MM.1S (cell line): ENCODE results near the gene OR8A1.

Source experiments
- DNase-seq: peaks from one replicate; pipeline ENCODE4 v3.0.0-alpha.2; 2015
- H2AFZ ChIP-seq: fragments of 300-600 bp; sonication (generic); 2 replicates; pipeline ENCODE4 v1.6.0; 2016; ENCODE audit warnings: antibody characterized with exemption, low read length
- H3F3A ChIP-seq: fragments of 300-600 bp; sonication (generic); 2 replicates; pipeline ENCODE4 v1.6.1; 2016; ENCODE audit warnings: mild to moderate bottlenecking, antibody characterized with exemption, low read length, moderate library complexity, mixed read lengths; ENCODE audit not compliant: insufficient read depth
- H3K27ac ChIP-seq: fragments of 300-600 bp; sonication (generic); 2 replicates; pipeline ENCODE4 v1.5.1; 2016; ENCODE audit warnings: mild to moderate bottlenecking, low read length
- H3K27me3 ChIP-seq: fragments of 300-600 bp; sonication (generic); replicated peaks from 2 replicates; pipeline ENCODE4 v1.6.0; 2016; ENCODE audit warnings: low read length; ENCODE audit not compliant: insufficient read depth
- H3K36me3 ChIP-seq: fragments of 300-600 bp; sonication (generic); replicated peaks from 2 replicates; pipeline ENCODE4 v1.6.1; 2016; ENCODE audit warnings: mild to moderate bottlenecking, low read length, mixed read lengths; ENCODE audit not compliant: insufficient read depth
- H3K4me1 ChIP-seq: fragments of 300-600 bp; sonication (generic); 2 replicates; pipeline ENCODE4 v1.6.1; 2016; ENCODE audit warnings: low read length, mixed read lengths
- H3K4me2 ChIP-seq: fragments of 300-600 bp; sonication (generic); 2 replicates; pipeline ENCODE4 v1.6.0; 2016; ENCODE audit warnings: low read depth, low read length
- H3K4me3 ChIP-seq: fragments of 300-600 bp; sonication (generic); 2 replicates; pipeline ENCODE4 v1.5.1; 2016; ENCODE audit warnings: low read length, mixed read lengths
- H3K79me2 ChIP-seq: fragments of 300-600 bp; sonication (generic); 2 replicates; pipeline ENCODE4 v1.6.1; 2016; ENCODE audit warnings: mixed run types, low read length, mixed read lengths
- H3K9ac ChIP-seq: fragments of 300-600 bp; sonication (generic); 2 replicates; pipeline ENCODE4 v1.6.1; 2016; ENCODE audit warnings: low read length, mixed read lengths
- H3K9me2 ChIP-seq: fragments of 300-600 bp; sonication (generic); replicated peaks from 2 replicates; pipeline ENCODE4 v1.6.1; 2016; ENCODE audit warnings: mild to moderate bottlenecking, low read length, mixed read lengths; ENCODE audit not compliant: insufficient read depth
- H3K9me3 ChIP-seq: fragments of 300-600 bp; sonication (generic); replicated peaks from 2 replicates; pipeline ENCODE4 v1.6.1; 2016; ENCODE audit warnings: mild to moderate bottlenecking, low read length, mixed read lengths; ENCODE audit not compliant: insufficient read depth
- H4K20me1 ChIP-seq: fragments of 300-600 bp; sonication (generic); 2 replicates; pipeline ENCODE4 v1.6.1; 2016; ENCODE audit warnings: mild to moderate bottlenecking, low read length, moderate library complexity, mixed read lengths; ENCODE audit not compliant: insufficient read depth
- CTCF ChIP-seq: fragments of 300-600 bp; sonication (generic); IDR thresholded peaks from 2 replicates; pipeline ENCODE4 v1.5.1; 2016; ENCODE audit warnings: antibody characterized with exemption, low read length, mixed read lengths
- EZH2 ChIP-seq: fragments of 300-600 bp; sonication (generic); optimal IDR thresholded peaks from 2 replicates; pipeline ENCODE3; 2017; ENCODE audit warnings: low read depth, mild to moderate bottlenecking, antibody characterized with exemption, low read length, mixed read lengths
- EZH2phosphoT487 ChIP-seq: fragments of 300-600 bp; sonication (generic); IDR thresholded peaks from 2 replicates; pipeline ENCODE4 v1.6.1; 2018; ENCODE audit warnings: antibody characterized with exemption, low read length

OR8A1 gene

GRCh38 chr11:124612567-124613246 is 42.9 kb downstream of the OR8A1 start:
- DNase-seq = no peak

GRCh38 chr11:124618863-124619262 is 49.1 kb downstream of the OR8A1 start:
- Histone ChIP-seq H3K4me3 (no peak overlapping the region), H3K9me3 (no peaks in the 10 kb centered on the region), H2AFZ (no peak overlapping the region), H3K4me1 (peaks cover 8% of the 10 kb centered on the region), H3K27ac (no peak overlapping the region), H3K9me2 (no peaks in the 10 kb centered on the region), H3K4me2 (no peak overlapping the region), H3K27me3 (no peaks in the 10 kb centered on the region), H3F3A (no peaks in the 10 kb centered on the region), H3K79me2 (peaks cover 14% of the 10 kb centered on the region), H3K36me3 (no peaks in the 10 kb centered on the region), H4K20me1 (no peaks in the 10 kb centered on the region), H3K9ac (no peak overlapping the region)
- TF ChIP-seq CTCF = no peak
- no peak for TF ChIP-seq EZH2phosphoT487
- no peak for TF ChIP-seq EZH2
- no peak for DNase-seq

More at GRCh38 chr11:124612567-124613246, 42.9 kb downstream of the OR8A1 start:
- H2AFZ ChIP-seq = no peak overlapping the region
- H3K9ac ChIP-seq = no peak overlapping the region
- no peaks in the 10 kb centered on the region for H3K9me3 ChIP-seq
- H3K27ac ChIP-seq = no peak overlapping the region
- no peaks in the 10 kb centered on the region for H3K36me3 ChIP-seq
- no peaks in the 10 kb centered on the region for H3K27me3 ChIP-seq
- no peaks in the 10 kb centered on the region for H3K9me2 ChIP-seq
- H3K4me3 ChIP-seq = no peak overlapping the region
- no peaks in the 10 kb centered on the region for H3F3A ChIP-seq
- H3K4me2 ChIP-seq = peak overlapping the region; percentile 18; the same call in 1 of the 2 replicates
- TF ChIP-seq CTCF (no peak), EZH2phosphoT487 (no peak), EZH2 (no peak)
- no peaks in the 10 kb centered on the region for H3K79me2 ChIP-seq
- H4K20me1 ChIP-seq = no peaks in the 10 kb centered on the region
- no peaks in the 10 kb centered on the region for H3K4me1 ChIP-seq
